Natural killer cell (primary cell): ENCODE measurements around the gene FGF12. TPM values are rescaled to one million over a fixed set of nuclear protein-coding genes. Genes with fewer than 3 reads are reported as not detected.

Experiments
- ATAC-seq, 3 donors: fragments of 150-1000 bp in 2 of 3; fragments of 200-7000 bp in 1 of 3; cut with Tn5 transposase; 1 replicate in 1 of 3; 2 replicates in 2 of 3; pipeline ENCODE4 v1.10.0; 2021; ENCODE audit warnings: mild to moderate bottlenecking in 2 of 3, moderate library complexity in 2 of 3
- DNase-seq, 2 donors: peaks; one replicate each; pipeline versions ENCODE4 v3.0.0 to v3.0.0-alpha.2; 2013 to 2021; ENCODE audit warnings: mixed read lengths in 1 of 2
- H3K27ac ChIP-seq: one replicate; pipeline ENCODE4 v1.5.1; 2013; ENCODE audit warnings: mild to moderate bottlenecking, low read length
- H3K27me3 ChIP-seq: one replicate; pipeline ENCODE4 v1.6.1; 2013; ENCODE audit warnings: low read length; ENCODE audit not compliant: control insufficient read depth, insufficient read depth
- H3K36me3 ChIP-seq: one replicate; pipeline ENCODE4 v1.6.1; 2013; ENCODE audit warnings: low read length; ENCODE audit not compliant: control insufficient read depth, insufficient read depth
- H3K4me1 ChIP-seq: one replicate; pipeline ENCODE4 v1.6.1; 2013; ENCODE audit warnings: low read length; ENCODE audit not compliant: control insufficient read depth, insufficient read depth
- H3K4me3 ChIP-seq: one replicate; pipeline ENCODE4 v1.5.1; 2013; ENCODE audit warnings: low read length
- H3K9me3 ChIP-seq: one replicate; pipeline ENCODE4 v1.6.1; 2013; ENCODE audit warnings: low read length; ENCODE audit not compliant: control insufficient read depth, insufficient read depth
- H3K27ac Mint-ChIP-seq, 2 donors: one replicate each; pipeline ENCODE4 v1.8.0; 2022; ENCODE audit warnings: mild to moderate bottlenecking in 2 of 2, mixed read lengths in 2 of 2, moderate library complexity in 1 of 2
- H3K27me3 Mint-ChIP-seq, 2 donors: one replicate each; pipeline ENCODE4 v1.8.0; 2022; ENCODE audit warnings: low read depth in 2 of 2, mixed read lengths in 2 of 2
- H3K36me3 Mint-ChIP-seq: one replicate; pipeline ENCODE4 v1.8.0; 2022; ENCODE audit warnings: mixed read lengths
- H3K4me1 Mint-ChIP-seq, 2 donors: one replicate each; pipeline ENCODE4 v1.8.0; 2022; ENCODE audit warnings: mixed read lengths in 2 of 2
- H3K4me3 Mint-ChIP-seq: one replicate; pipeline ENCODE4 v1.8.0; 2022; ENCODE audit warnings: mild to moderate bottlenecking, moderate library complexity, mixed read lengths
- H3K9me3 Mint-ChIP-seq, 2 donors: one replicate each; pipeline ENCODE4 v1.8.0; 2022; ENCODE audit warnings: mixed read lengths in 2 of 2
- WGBS: methylation state at CpG from one replicate; pipeline ENCODE4 v1.1.7; 2013; ENCODE audit warnings: missing lambda C conversion rate; ENCODE audit not compliant: insufficient coverage; 5-methylcytosine and 5-hydroxymethylcytosine counted together
- intact Hi-C: fragments of 100-400 bp; cut with micrococcal nuclease; formaldehyde crosslinking; loops from one replicate; pipeline ENCODE4 v1.14.2; 2022
- total RNA-seq, 4 donors: library from RNA; stranded (reverse); fragments of 120-200 nt in 1 of 4; gene quantifications; one replicate each; pipeline versions ENCODE4 v1.2.3 to v1.2.4, GENCODE V29; 2013 to 2022
- TF ChIP-seq, protein P1 (sequence below): fragments of 200-600 bp; IDR thresholded peaks from one replicate; pipeline ENCODE4 v1.8.0; 2022; ENCODE audit warnings: antibody characterized with exemption

The FGF12 gene
- total RNA-seq, 3 donors from 2014 or later (not counting 1 experiment from before 2014, with no cell fraction given), result not detected

DNA sequence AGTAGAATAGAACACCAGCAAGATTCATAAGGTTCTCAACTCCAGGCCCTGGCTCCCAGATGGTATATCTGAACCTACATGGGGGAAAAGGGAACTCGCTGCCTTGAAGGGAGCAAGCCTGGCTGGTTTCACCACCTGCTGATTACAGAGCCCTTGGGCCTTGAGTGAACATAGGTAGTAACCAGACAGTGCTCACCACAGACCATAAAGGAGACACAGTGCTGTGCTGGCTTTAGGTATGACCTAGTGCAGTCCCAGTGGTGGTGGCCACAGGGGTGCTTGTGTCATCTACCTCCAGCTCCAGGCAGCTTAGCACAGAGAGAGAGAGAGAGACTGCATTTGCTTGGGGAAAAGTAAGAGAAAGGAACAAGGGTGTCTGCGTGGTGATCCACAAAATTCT lies 409.8 kb downstream of the FGF12 start:
- Histone ChIP-seq H3K4me1 (no peaks in the 10 kb centered on the region), H3K27ac (no peak overlapping the region), H3K9me3 (peaks cover 8% of the 10 kb centered on the region), H3K36me3 (no peaks in the 10 kb centered on the region), H3K4me3 (no peak overlapping the region), H3K27me3 (no peaks in the 10 kb centered on the region)
- peaks cover 18 to 23% of the 10 kb centered on the region in 2 donors for H3K9me3 Mint-ChIP-seq
- no peak overlapping the region for H3K4me3 Mint-ChIP-seq
- no peak overlapping the region for H3K27ac Mint-ChIP-seq
- DNase-seq (no peak), ATAC-seq (no peak)
- H3K4me1 Mint-ChIP-seq, result no peaks in the 10 kb centered on the region
- TF ChIP-seq, protein P1, sequence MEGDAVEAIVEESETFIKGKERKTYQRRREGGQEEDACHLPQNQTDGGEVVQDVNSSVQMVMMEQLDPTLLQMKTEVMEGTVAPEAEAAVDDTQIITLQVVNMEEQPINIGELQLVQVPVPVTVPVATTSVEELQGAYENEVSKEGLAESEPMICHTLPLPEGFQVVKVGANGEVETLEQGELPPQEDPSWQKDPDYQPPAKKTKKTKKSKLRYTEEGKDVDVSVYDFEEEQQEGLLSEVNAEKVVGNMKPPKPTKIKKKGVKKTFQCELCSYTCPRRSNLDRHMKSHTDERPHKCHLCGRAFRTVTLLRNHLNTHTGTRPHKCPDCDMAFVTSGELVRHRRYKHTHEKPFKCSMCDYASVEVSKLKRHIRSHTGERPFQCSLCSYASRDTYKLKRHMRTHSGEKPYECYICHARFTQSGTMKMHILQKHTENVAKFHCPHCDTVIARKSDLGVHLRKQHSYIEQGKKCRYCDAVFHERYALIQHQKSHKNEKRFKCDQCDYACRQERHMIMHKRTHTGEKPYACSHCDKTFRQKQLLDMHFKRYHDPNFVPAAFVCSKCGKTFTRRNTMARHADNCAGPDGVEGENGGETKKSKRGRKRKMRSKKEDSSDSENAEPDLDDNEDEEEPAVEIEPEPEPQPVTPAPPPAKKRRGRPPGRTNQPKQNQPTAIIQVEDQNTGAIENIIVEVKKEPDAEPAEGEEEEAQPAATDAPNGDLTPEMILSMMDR, result no peak
- no peaks in the 10 kb centered on the region for H3K27me3 Mint-ChIP-seq
- intact Hi-C loops, result no loop called here
- no peaks in the 10 kb centered on the region for H3K36me3 Mint-ChIP-seq
- 74% methylated on average over 2 of the region's 2 CpGs for WGBS

DNA sequence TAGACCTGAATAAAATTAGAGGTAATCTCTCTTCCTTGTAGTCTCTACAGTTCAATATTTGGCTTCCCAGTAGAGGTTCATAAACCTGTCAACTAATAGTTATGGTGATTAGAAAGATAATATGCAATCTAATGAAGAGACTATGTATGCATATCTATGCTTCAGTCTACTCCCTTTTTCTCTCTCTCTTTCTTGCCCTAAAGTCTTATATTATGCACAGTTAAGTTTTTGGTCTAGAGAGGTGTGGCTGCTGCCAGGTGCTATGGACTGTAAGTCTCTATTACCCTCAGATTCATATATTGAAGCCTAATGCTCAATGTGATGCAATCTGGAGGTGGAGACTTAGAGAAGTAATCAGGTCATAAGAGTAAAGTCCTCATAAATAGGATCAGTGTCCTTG lies 413.7 kb downstream of the FGF12 start:
- Mint-ChIP-seq H3K9me3 (peaks cover 14 to 18% of the 10 kb centered on the region in 2 donors), H3K4me1 (no peaks in the 10 kb centered on the region), H3K36me3 (no peaks in the 10 kb centered on the region), H3K27ac (no peak overlapping the region), H3K27me3 (no peaks in the 10 kb centered on the region), H3K4me3 (no peak overlapping the region)
- DNase-seq (no peak), ATAC-seq (no peak)
- no peaks in the 10 kb centered on the region for H3K4me1 ChIP-seq
- no peaks in the 10 kb centered on the region for H3K27me3 ChIP-seq
- H3K27ac ChIP-seq, result no peak overlapping the region
- H3K9me3 ChIP-seq, result peaks cover 8% of the 10 kb centered on the region
- no peaks in the 10 kb centered on the region for H3K36me3 ChIP-seq
- no peak overlapping the region for H3K4me3 ChIP-seq
- intact Hi-C loops, result no loop called here
- TF ChIP-seq, protein P1, result no peak

DNA sequence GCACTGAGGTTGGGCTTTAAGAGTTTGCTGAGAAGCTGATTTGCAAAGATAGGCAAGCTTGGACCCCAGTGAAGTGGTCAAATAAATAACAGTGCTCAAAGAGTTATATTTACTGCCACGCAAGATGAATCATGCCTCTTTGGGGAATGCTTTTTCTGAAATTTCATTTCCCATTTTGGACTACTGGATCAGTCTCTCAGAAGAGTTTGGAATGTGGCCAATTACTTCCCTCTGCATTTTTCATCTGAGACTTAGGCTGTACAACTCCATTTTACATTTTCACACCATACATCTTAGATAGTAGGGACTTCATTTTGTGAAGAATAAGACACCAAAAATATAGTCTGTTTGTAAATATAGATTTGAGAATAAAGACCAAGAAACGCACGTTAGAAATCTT lies 419.7 kb downstream of the FGF12 start:
- Histone ChIP-seq H3K36me3 (no peaks in the 10 kb centered on the region), H3K4me1 (no peaks in the 10 kb centered on the region), H3K27ac (no peak overlapping the region), H3K4me3 (no peak overlapping the region), H3K9me3 (no peaks in the 10 kb centered on the region), H3K27me3 (no peaks in the 10 kb centered on the region)
- Mint-ChIP-seq H3K4me3 (no peak overlapping the region), H3K27ac (no peak overlapping the region), H3K4me1 (no peaks in the 10 kb centered on the region), H3K27me3 (no peaks in the 10 kb centered on the region), H3K9me3 (peaks cover 6 to 10% of the 10 kb centered on the region in 2 donors), H3K36me3 (no peaks in the 10 kb centered on the region)
- TF ChIP-seq, protein P1, result no peak
- intact Hi-C loops, result no loop called here
- DNase-seq, result no peak
- ATAC-seq, result no peak
- WGBS, result 76% methylated on average over 1 of the region's 3 CpGs

DNA sequence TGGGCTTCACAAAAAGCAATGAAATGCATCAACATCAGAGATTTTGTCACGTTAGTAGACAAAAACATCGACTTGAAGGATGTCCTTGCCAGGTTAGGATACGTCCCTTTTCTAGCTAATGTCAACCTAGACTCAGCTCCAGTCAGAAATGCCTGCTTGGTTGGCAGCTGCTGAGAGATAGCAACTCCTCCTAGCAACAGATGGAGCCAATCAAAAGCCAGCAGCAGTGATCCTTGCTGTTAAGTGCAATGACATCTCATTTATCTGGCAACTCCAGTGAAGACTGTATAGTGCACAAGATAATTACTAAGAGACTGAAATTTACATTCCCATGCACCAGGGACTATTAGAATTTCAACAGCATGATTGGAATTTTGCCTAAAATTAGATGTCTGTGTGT lies 424.1 kb downstream of the FGF12 start:
- H3K4me3 ChIP-seq, result no peak overlapping the region
- DNase-seq (no peak), ATAC-seq (no peak)
- no peaks in the 10 kb centered on the region for H3K4me1 Mint-ChIP-seq
- 73% methylated on average over 3 of the region's 3 CpGs for WGBS
- H3K36me3 ChIP-seq, result no peaks in the 10 kb centered on the region
- no peaks in the 10 kb centered on the region for H3K4me1 ChIP-seq
- H3K36me3 Mint-ChIP-seq, result peaks cover under 1% of the 10 kb centered on the region
- no peaks in the 10 kb centered on the region for H3K27me3 ChIP-seq
- intact Hi-C loops, result no loop called here
- peaks cover 10 to 15% of the 10 kb centered on the region in 2 donors for H3K9me3 Mint-ChIP-seq
- no peak overlapping the region for H3K27ac ChIP-seq
- H3K9me3 ChIP-seq, result no peaks in the 10 kb centered on the region
- H3K4me3 Mint-ChIP-seq, result no peak overlapping the region
- TF ChIP-seq, protein P1, result no peak
- H3K27me3 Mint-ChIP-seq, result no peaks in the 10 kb centered on the region
- no peak overlapping the region for H3K27ac Mint-ChIP-seq
